ENCODE data around the gene VTI1A.

The VTI1A gene

GRCh38 chr10:112562809-112563663, 116.0 kb downstream of the VTI1A start:
- no peak for TF ChIP-seq CTCF (IDR thresholded peaks at IDR 0.05; ENCODE audit: control insufficient read depth, extremely low read depth, insufficient read depth)
- peak; percentile 73 for DNase-seq (ENCODE audit: low read depth)
- no peak overlapping the region for H3K4me3 ChIP-seq (ENCODE audit: low read depth, low read length)

- DNase-seq (ENCODE audit: low read depth): no peak
- no peak overlapping the region for H3K4me3 ChIP-seq (ENCODE audit: low read depth, low read length)
- no peak for TF ChIP-seq CTCF (IDR thresholded peaks at IDR 0.05; ENCODE audit: control insufficient read depth, extremely low read depth, insufficient read depth)
Measured at GRCh38 chr10:112564337-112564736, 117.3 kb downstream of the VTI1A start.

- peak; percentile 88 for TF ChIP-seq CTCF (IDR thresholded peaks at IDR 0.05; ENCODE audit: control insufficient read depth, extremely low read depth, insufficient read depth)
- H3K4me3 ChIP-seq (ENCODE audit: low read depth, low read length): no peak overlapping the region
- DNase-seq (ENCODE audit: low read depth): peak; percentile 62
Measured at GRCh38 chr10:112565434-112566053, 118.5 kb downstream of the VTI1A start.

DNA sequence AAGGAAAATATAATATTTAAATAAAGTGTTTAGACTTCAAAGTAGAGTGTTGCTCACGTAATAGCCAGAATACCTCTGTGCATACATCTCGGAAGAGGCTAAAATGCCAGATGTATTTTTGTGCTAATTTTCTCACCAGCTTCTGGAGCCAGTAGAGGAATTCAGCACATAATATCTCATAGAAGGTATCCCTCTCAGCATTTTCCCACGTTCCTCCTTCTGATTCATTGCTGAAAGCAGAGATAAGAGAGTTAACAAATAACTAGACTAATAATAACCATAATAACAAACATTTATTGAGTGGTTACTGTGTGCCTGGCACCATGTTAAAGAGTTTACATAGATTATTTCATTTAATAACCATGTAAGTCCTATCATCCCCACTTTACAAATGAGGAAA, 123.6 kb downstream of the VTI1A start:
- H3K4me3 ChIP-seq (ENCODE audit: low read depth, low read length): no peak overlapping the region
- TF ChIP-seq CTCF (IDR thresholded peaks at IDR 0.05; ENCODE audit: control insufficient read depth, extremely low read depth, insufficient read depth): no peak
- no peak for DNase-seq (ENCODE audit: low read depth)

- no peak overlapping the region for H3K4me3 ChIP-seq (ENCODE audit: low read depth, low read length)
- no peak for TF ChIP-seq CTCF (IDR thresholded peaks at IDR 0.05; ENCODE audit: control insufficient read depth, extremely low read depth, insufficient read depth)
- no peak for DNase-seq (ENCODE audit: low read depth)
Measured at GRCh38 chr10:112579578-112579977, 132.6 kb downstream of the VTI1A start.

DNA sequence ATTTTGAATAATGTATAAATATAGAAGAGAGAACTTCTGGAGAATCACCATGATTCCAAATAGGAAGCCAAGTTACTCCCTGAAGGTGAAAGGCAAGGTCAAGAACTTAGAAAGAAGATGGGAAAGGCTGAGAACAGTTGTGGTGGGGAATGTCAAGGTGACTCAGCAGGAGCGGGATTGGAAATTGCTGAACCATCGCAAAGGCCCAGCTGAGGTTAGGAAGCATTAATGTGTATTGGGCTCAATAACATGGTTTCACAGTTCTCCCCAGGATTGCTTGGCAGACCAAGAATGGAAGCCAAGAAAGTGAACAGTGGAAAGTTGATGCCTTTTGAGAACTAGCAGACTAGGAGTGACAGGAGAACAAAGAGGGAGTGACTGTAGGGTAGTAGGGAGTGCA, 133.3 kb downstream of the VTI1A start:
- H3K4me3 ChIP-seq (ENCODE audit: low read depth, low read length): no peak overlapping the region
- no peak for TF ChIP-seq CTCF (IDR thresholded peaks at IDR 0.05; ENCODE audit: control insufficient read depth, extremely low read depth, insufficient read depth)
- DNase-seq (ENCODE audit: low read depth): no peak
